Neural cell (in vitro differentiated cells): ENCODE data around the gene CELSR1. TPM values are rescaled to one million over a fixed set of nuclear protein-coding genes. Genes with fewer than 3 reads are reported as not detected.

Experiments used
- H2AFZ ChIP-seq: fragments of 200-600, 300-800 bp; sonication (generic), shearing (Covaris generic); 2 replicates; pipeline ENCODE4 v1.6.0; 2014; ENCODE audit warnings: low read depth, mild to moderate bottlenecking, antibody characterized with exemption, low read length, moderate library complexity
- H3F3A ChIP-seq: fragments of 200-600 bp; shearing (Covaris generic); 2 replicates; pipeline ENCODE4 v1.6.1; 2016; ENCODE audit warnings: mild to moderate bottlenecking, moderate library complexity, mixed read lengths, antibody characterized with exemption, low read length; ENCODE audit not compliant: insufficient read depth, poor library complexity, severe bottlenecking
- H3K27ac ChIP-seq: fragments of 200-600, 300-800 bp; sonication (generic), shearing (Covaris generic); 2 replicates; pipeline ENCODE4 v1.5.1; 2014; ENCODE audit warnings: mild to moderate bottlenecking, low read length, moderate library complexity
- H3K27me3 ChIP-seq: fragments of 300-800, 200-600 bp; sonication (generic), shearing (Covaris generic); 2 replicates; pipeline ENCODE4 v1.6.0; 2014; ENCODE audit warnings: mild to moderate bottlenecking, low read depth, low read length, moderate library complexity; ENCODE audit not compliant: insufficient read depth
- H3K36me3 ChIP-seq: fragments of 300-800, 200-600 bp; sonication (generic), shearing (Covaris generic); 2 replicates; pipeline ENCODE4 v1.5.1; 2014; ENCODE audit warnings: mild to moderate bottlenecking, antibody characterized with exemption, low read length, moderate library complexity; ENCODE audit not compliant: insufficient read depth
- H3K4me2 ChIP-seq: fragments of 300-800, 200-600 bp; sonication (generic), shearing (Covaris generic); 2 replicates; pipeline ENCODE4 v1.6.0; 2014; ENCODE audit warnings: mild to moderate bottlenecking, low read length
- H3K4me3 ChIP-seq: fragments of 300-800, 200-600 bp; sonication (generic), shearing (Covaris generic); 2 replicates; pipeline ENCODE4 v1.5.1; 2014; ENCODE audit warnings: mild to moderate bottlenecking, low read length, moderate library complexity
- H3K79me2 ChIP-seq: fragments of 200-600 bp; shearing (Covaris generic); replicated peaks from 2 replicates; pipeline ENCODE4 v1.6.0; 2014; ENCODE audit warnings: mild to moderate bottlenecking, low read length, moderate library complexity; ENCODE audit not compliant: insufficient read depth
- H3K9ac ChIP-seq: fragments of 300-800, 200-600 bp; sonication (generic), shearing (Covaris generic); 2 replicates; pipeline ENCODE4 v1.6.1; 2016; ENCODE audit warnings: mild to moderate bottlenecking, low read length, mixed read lengths
- H3K9me2 ChIP-seq: fragments of 200-600 bp; shearing (Covaris generic); 2 replicates; pipeline ENCODE4 v1.6.1; 2016; ENCODE audit warnings: mild to moderate bottlenecking, low read length, mixed read lengths; ENCODE audit not compliant: insufficient read depth
- H3K9me3 ChIP-seq: fragments of 200-600, 300-800 bp; sonication (generic), shearing (Covaris generic); 2 replicates; pipeline ENCODE4 v1.6.1; 2016; ENCODE audit warnings: mild to moderate bottlenecking, mixed run types, low read length, moderate library complexity, mixed read lengths
- H4K20me1 ChIP-seq: fragments of 200-600 bp; shearing (Covaris generic); 2 replicates; pipeline ENCODE4 v1.6.1; 2016; ENCODE audit warnings: mild to moderate bottlenecking, mixed run types; ENCODE audit not compliant: insufficient read depth
- CTCF ChIP-seq: fragments of 450-650 bp; IDR thresholded peaks from 2 replicates; pipeline ENCODE4 v1.5.1; 2014; ENCODE audit warnings: antibody characterized with exemption, mild to moderate bottlenecking, moderate library complexity; ENCODE audit not compliant: poor library complexity, severe bottlenecking
- EP300 ChIP-seq: fragments of 450-650 bp; conservative IDR thresholded peaks from 2 replicates; pipeline ENCODE4 v1.6.1; 2014; ENCODE audit warnings: antibody characterized with exemption, mild to moderate bottlenecking, moderate library complexity; ENCODE audit not compliant: poor library complexity, severe bottlenecking
- EZH2 ChIP-seq: fragments of 200-600, 300-800 bp; shearing (Covaris generic), sonication (generic); IDR thresholded peaks from 2 replicates; pipeline ENCODE4 v1.6.1; 2014; ENCODE audit warnings: antibody characterized with exemption, low read length, borderline replicate concordance, mild to moderate bottlenecking; ENCODE audit not compliant: insufficient read depth, poor library complexity, severe bottlenecking
- MXI1 ChIP-seq: fragments of 450-650 bp; conservative IDR thresholded peaks from 2 replicates; pipeline ENCODE4 v1.6.1; 2014; ENCODE audit warnings: antibody characterized with exemption, mild to moderate bottlenecking; ENCODE audit not compliant: poor library complexity, severe bottlenecking
- POLR2AphosphoS5 ChIP-seq: IDR thresholded peaks from 2 replicates; pipeline ENCODE4 v1.6.1; 2012
- RAD21 ChIP-seq: fragments of 450-650 bp; conservative IDR thresholded peaks from 2 replicates; pipeline ENCODE4 v1.6.1; 2014; ENCODE audit warnings: antibody characterized with exemption, mild to moderate bottlenecking, moderate library complexity
- SMC3 ChIP-seq: fragments of 450-650 bp; conservative IDR thresholded peaks from 2 replicates; pipeline ENCODE4 v1.6.1; 2014; ENCODE audit warnings: antibody characterized with exemption, mild to moderate bottlenecking, moderate library complexity; ENCODE audit not compliant: poor library complexity
- TAF1 ChIP-seq: IDR thresholded peaks from 2 replicates; pipeline ENCODE4 v1.6.1; 2012; ENCODE audit warnings: low read depth
- polyA plus RNA-seq: library from polyadenylated mRNA; depleted of rRNA; stranded (reverse); fragments of >200 nt; gene quantifications from 2 replicates; pipeline ENCODE4 v1.2.3, GENCODE V29; 2014
- TF ChIP-seq, protein P1 (sequence below): IDR thresholded peaks from 2 replicates; pipeline ENCODE4 v1.6.1; 2012; ENCODE audit warnings: borderline replicate concordance

CELSR1 gene
- polyA plus RNA-seq, 1 donor from 2014 or later = 0.14 TPM

GRCh38 chr22:46549971-46550641 lies 12.7 kb upstream of the CELSR1 start:
- Histone ChIP-seq H2AFZ (no peak overlapping the region), H3K9me2 (no peaks in the 10 kb centered on the region), H3K9me3 (peaks cover 4% of the 10 kb centered on the region), H3K79me2 (no peaks in the 10 kb centered on the region), H3K27ac (no peak overlapping the region), H3K4me2 (no peak overlapping the region), H3F3A (no peaks in the 10 kb centered on the region), H4K20me1 (no peaks in the 10 kb centered on the region), H3K36me3 (no peaks in the 10 kb centered on the region), H3K4me3 (no peak overlapping the region), H3K27me3 (no peaks in the 10 kb centered on the region), H3K9ac (no peak overlapping the region)
- TF ChIP-seq, protein P1, sequence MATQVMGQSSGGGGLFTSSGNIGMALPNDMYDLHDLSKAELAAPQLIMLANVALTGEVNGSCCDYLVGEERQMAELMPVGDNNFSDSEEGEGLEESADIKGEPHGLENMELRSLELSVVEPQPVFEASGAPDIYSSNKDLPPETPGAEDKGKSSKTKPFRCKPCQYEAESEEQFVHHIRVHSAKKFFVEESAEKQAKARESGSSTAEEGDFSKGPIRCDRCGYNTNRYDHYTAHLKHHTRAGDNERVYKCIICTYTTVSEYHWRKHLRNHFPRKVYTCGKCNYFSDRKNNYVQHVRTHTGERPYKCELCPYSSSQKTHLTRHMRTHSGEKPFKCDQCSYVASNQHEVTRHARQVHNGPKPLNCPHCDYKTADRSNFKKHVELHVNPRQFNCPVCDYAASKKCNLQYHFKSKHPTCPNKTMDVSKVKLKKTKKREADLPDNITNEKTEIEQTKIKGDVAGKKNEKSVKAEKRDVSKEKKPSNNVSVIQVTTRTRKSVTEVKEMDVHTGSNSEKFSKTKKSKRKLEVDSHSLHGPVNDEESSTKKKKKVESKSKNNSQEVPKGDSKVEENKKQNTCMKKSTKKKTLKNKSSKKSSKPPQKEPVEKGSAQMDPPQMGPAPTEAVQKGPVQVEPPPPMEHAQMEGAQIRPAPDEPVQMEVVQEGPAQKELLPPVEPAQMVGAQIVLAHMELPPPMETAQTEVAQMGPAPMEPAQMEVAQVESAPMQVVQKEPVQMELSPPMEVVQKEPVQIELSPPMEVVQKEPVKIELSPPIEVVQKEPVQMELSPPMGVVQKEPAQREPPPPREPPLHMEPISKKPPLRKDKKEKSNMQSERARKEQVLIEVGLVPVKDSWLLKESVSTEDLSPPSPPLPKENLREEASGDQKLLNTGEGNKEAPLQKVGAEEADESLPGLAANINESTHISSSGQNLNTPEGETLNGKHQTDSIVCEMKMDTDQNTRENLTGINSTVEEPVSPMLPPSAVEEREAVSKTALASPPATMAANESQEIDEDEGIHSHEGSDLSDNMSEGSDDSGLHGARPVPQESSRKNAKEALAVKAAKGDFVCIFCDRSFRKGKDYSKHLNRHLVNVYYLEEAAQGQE = no peak
- TF ChIP-seq EZH2 = no peak
- TF ChIP-seq SMC3 = no peak
- TF ChIP-seq TAF1 = no peak
- no peak for TF ChIP-seq MXI1
- no peak for TF ChIP-seq EP300
- no peak for TF ChIP-seq POLR2AphosphoS5
- no peak for TF ChIP-seq RAD21
- TF ChIP-seq CTCF = no peak

DNA sequence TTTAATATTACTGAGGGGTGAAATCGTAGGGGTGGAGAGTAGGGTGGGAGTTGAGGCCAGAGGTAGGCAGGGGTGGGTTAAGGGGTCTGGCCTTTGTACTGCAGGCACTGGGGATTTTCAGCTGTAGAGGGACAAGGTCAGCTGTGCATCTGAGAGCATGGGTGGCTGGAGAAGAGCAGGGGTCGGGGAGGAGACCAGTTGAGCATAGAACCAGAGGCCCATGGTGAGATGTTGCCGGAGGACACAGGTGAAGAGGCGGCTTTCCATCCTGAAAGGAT lies 12.1 kb upstream of the CELSR1 start:
- H4K20me1 ChIP-seq = no peaks in the 10 kb centered on the region
- TF ChIP-seq EZH2 (no peak), SMC3 (no peak), MXI1 (no peak), POLR2AphosphoS5 (no peak), TAF1 (no peak), RAD21 (no peak), EP300 (no peak), CTCF (no peak)
- TF ChIP-seq, protein P1 = no peak
- no peak overlapping the region for H3K4me3 ChIP-seq
- H3F3A ChIP-seq = no peaks in the 10 kb centered on the region
- H3K9ac ChIP-seq = no peak overlapping the region
- H3K27ac ChIP-seq = no peak overlapping the region
- no peak overlapping the region for H3K4me2 ChIP-seq
- H3K9me2 ChIP-seq = no peaks in the 10 kb centered on the region
- no peak overlapping the region for H2AFZ ChIP-seq
- no peaks in the 10 kb centered on the region for H3K36me3 ChIP-seq
- H3K79me2 ChIP-seq = no peaks in the 10 kb centered on the region
- H3K27me3 ChIP-seq = no peaks in the 10 kb centered on the region
- H3K9me3 ChIP-seq = peaks cover 4% of the 10 kb centered on the region
